GM23248 (cell line): ENCODE results near the gene NSF. TPM values are rescaled to one million over a fixed set of nuclear protein-coding genes. Genes with fewer than 3 reads are reported as not detected.

ENCODE experiments used
- DNase-seq: peaks from one replicate; pipeline ENCODE4 v3.0.0-alpha.2; 2015
- H2AFZ ChIP-seq: fragments of 200-600 bp; sonication (generic); 2 replicates; pipeline ENCODE4 v1.6.1; 2016; ENCODE audit warnings: antibody characterized with exemption
- H3F3A ChIP-seq: fragments of 200-600 bp; sonication (generic); 2 replicates; pipeline ENCODE4 v1.6.1; 2016; ENCODE audit warnings: mild to moderate bottlenecking, antibody characterized with exemption, mixed run types; ENCODE audit not compliant: insufficient read depth
- H3K27ac ChIP-seq: fragments of 200-600 bp; sonication (generic); 2 replicates; pipeline ENCODE4 v1.5.1; 2016; ENCODE audit warnings: mild to moderate bottlenecking
- H3K27me3 ChIP-seq: fragments of 200-600 bp; sonication (generic); replicated peaks from 2 replicates; pipeline ENCODE4 v1.6.1; 2016; ENCODE audit warnings: mild to moderate bottlenecking; ENCODE audit not compliant: insufficient read depth
- H3K36me3 ChIP-seq: fragments of 200-600 bp; sonication (generic); 2 replicates; pipeline ENCODE4 v1.6.1; 2016; ENCODE audit warnings: low read depth, mild to moderate bottlenecking
- H3K4me1 ChIP-seq: fragments of 200-600 bp; sonication (generic); 2 replicates; pipeline ENCODE4 v1.6.1; 2016; ENCODE audit warnings: mild to moderate bottlenecking; ENCODE audit not compliant: insufficient read depth
- H3K4me2 ChIP-seq: fragments of 200-600 bp; sonication (generic); one replicate; pipeline ENCODE4 v1.6.1; 2016; ENCODE audit warnings: mild to moderate bottlenecking; ENCODE audit not compliant: unreplicated experiment
- H3K4me3 ChIP-seq: fragments of 200-600 bp; sonication (generic); 2 replicates; pipeline ENCODE4 v1.5.1; 2016; ENCODE audit warnings: mild to moderate bottlenecking
- H3K79me2 ChIP-seq: fragments of 200-600 bp; sonication (generic); 2 replicates; pipeline ENCODE4 v1.6.1; 2016; ENCODE audit warnings: mild to moderate bottlenecking; ENCODE audit not compliant: insufficient read depth
- H3K9ac ChIP-seq: fragments of 200-600 bp; sonication (generic); 2 replicates; pipeline ENCODE4 v1.6.1; 2016; ENCODE audit warnings: mild to moderate bottlenecking
- H3K9me2 ChIP-seq: fragments of 200-600 bp; sonication (generic); 2 replicates; pipeline ENCODE4 v1.6.1; 2016; ENCODE audit warnings: mixed run types, mild to moderate bottlenecking, moderate library complexity; ENCODE audit not compliant: insufficient read depth
- H3K9me3 ChIP-seq: fragments of 200-600 bp; sonication (generic); one replicate; pipeline ENCODE4 v1.6.1; 2017; ENCODE audit warnings: low read depth
- H4K20me1 ChIP-seq: fragments of 200-600 bp; sonication (generic); 2 replicates; pipeline ENCODE4 v1.6.0; 2016; ENCODE audit not compliant: insufficient read depth
- EZH2 ChIP-seq: fragments of 200-600 bp; sonication (generic); IDR thresholded peaks from 2 replicates; pipeline ENCODE4 v1.6.1; 2018; ENCODE audit warnings: antibody characterized with exemption, mild to moderate bottlenecking; ENCODE audit not compliant: insufficient read depth, poor library complexity, severe bottlenecking
- EZH2phosphoT487 ChIP-seq: fragments of 200-600 bp; sonication (generic); IDR thresholded peaks from 2 replicates; pipeline ENCODE4 v1.6.1; 2018; ENCODE audit warnings: antibody characterized with exemption, moderate library complexity, mild to moderate bottlenecking, low read depth; ENCODE audit not compliant: insufficient read depth
- WGBS, 2 experiments: methylation state at CpG; one replicate each; pipeline ENCODE4 v1.1.6; 2015 to 2017; ENCODE audit warnings: low lambda C conversion rate in 2 of 2, low coverage in 1 of 2; ENCODE audit errors: missing lambda C conversion rate in 2 of 2; 5-methylcytosine and 5-hydroxymethylcytosine counted together
- in situ Hi-C: fragments of 300-500 bp; cut with MboI; formaldehyde crosslinking; loops from 2 replicates; pipeline ENCODE4 v1.15.0; 2020
- polyA plus RNA-seq: library from polyadenylated mRNA; unstranded; fragments of >200 nt; fragmentation: Nextera tagmentation; extraction: Ambion mirVana; gene quantifications from 2 replicates; pipeline ENCODE4 v1.2.1, GENCODE V29; 2016
- total RNA-seq: library from RNA; depleted of rRNA; stranded (reverse); fragments of >200 nt; shearing (Covaris generic); gene quantifications from 2 replicates; pipeline ENCODE4 v1.2.3, GENCODE V29; 2014

NSF gene
- total and polyA plus RNA-seq, 2 experiments from 2014 or later: 44.2 to 44.9 TPM

GRCh38 chr17:46782250-46782953 is 191.9 kb downstream of the NSF start:
- H3K79me2 ChIP-seq: no peaks in the 10 kb centered on the region
- in situ Hi-C loops: no loop called here
- no peak overlapping the region for H3K27ac ChIP-seq
- H3K4me1 ChIP-seq: no peaks in the 10 kb centered on the region
- H3K9me2 ChIP-seq: no peaks in the 10 kb centered on the region
- no peaks in the 10 kb centered on the region for H4K20me1 ChIP-seq
- H3K9ac ChIP-seq: no peak overlapping the region
- no peak overlapping the region for H2AFZ ChIP-seq
- H3K9me3 ChIP-seq: no peaks in the 10 kb centered on the region
- H3K27me3 ChIP-seq: no peaks in the 10 kb centered on the region
- WGBS, 2 experiments: 78 to 80% methylated on average over 9 of the region's 9 CpGs
- TF ChIP-seq EZH2phosphoT487: no peak
- no peak for TF ChIP-seq EZH2
- no peaks in the 10 kb centered on the region for H3K36me3 ChIP-seq
- peak; percentile 54 for DNase-seq
- H3F3A ChIP-seq: no peaks in the 10 kb centered on the region
- no peak overlapping the region for H3K4me2 ChIP-seq
- no peak overlapping the region for H3K4me3 ChIP-seq

- Histone ChIP-seq H3K9me2 (no peaks in the 10 kb centered on the region), H3K9me3 (no peaks in the 10 kb centered on the region), H3K4me2 (no peak overlapping the region), H3F3A (no peaks in the 10 kb centered on the region), H3K27ac (no peak overlapping the region), H3K4me3 (no peak overlapping the region), H3K36me3 (no peaks in the 10 kb centered on the region), H3K79me2 (no peaks in the 10 kb centered on the region), H4K20me1 (no peaks in the 10 kb centered on the region), H3K4me1 (no peaks in the 10 kb centered on the region), H3K9ac (no peak overlapping the region), H2AFZ (no peak overlapping the region), H3K27me3 (no peaks in the 10 kb centered on the region)
- in situ Hi-C loops: no loop called here
- 53 to 62% methylated on average over 7 of the region's 7 CpGs for WGBS, 2 experiments
- DNase-seq: no peak
- TF ChIP-seq EZH2 (no peak), EZH2phosphoT487 (no peak)
These were observed 192.6 kb downstream of the NSF start for GRCh38 chr17:46783031-46783593.

GRCh38 chr17:46785696-46786095 is 195.2 kb downstream of the NSF start:
- no peaks in the 10 kb centered on the region for H3K79me2 ChIP-seq
- H3K9me2 ChIP-seq: no peaks in the 10 kb centered on the region
- H3F3A ChIP-seq: no peaks in the 10 kb centered on the region
- no peaks in the 10 kb centered on the region for H4K20me1 ChIP-seq
- H3K9me3 ChIP-seq: no peaks in the 10 kb centered on the region
- H3K9ac ChIP-seq: no peak overlapping the region
- H3K27me3 ChIP-seq: no peaks in the 10 kb centered on the region
- no peak overlapping the region for H2AFZ ChIP-seq
- no peak overlapping the region for H3K4me2 ChIP-seq
- no peaks in the 10 kb centered on the region for H3K36me3 ChIP-seq
- WGBS, 2 experiments: 38 to 50% methylated on average over 5 to 7 of the region's 7 CpGs
- in situ Hi-C loops: no loop called here
- no peaks in the 10 kb centered on the region for H3K4me1 ChIP-seq
- no peak overlapping the region for H3K27ac ChIP-seq
- H3K4me3 ChIP-seq: no peak overlapping the region
- no peak for DNase-seq
- TF ChIP-seq EZH2phosphoT487 (no peak), EZH2 (no peak)

- TF ChIP-seq EZH2 (no peak), EZH2phosphoT487 (no peak)
- in situ Hi-C loops: no loop called here
These were observed 197.0 kb downstream of the NSF start for GRCh38 chr17:46787478-46787877.

More at GRCh38 chr17:46787478-46787877, 197.0 kb downstream of the NSF start:
- Histone ChIP-seq H3K9me3 (no peaks in the 10 kb centered on the region), H3K27me3 (peaks cover 2% of the 10 kb centered on the region; the same call in 1 of the 2 replicates), H3K4me2 (no peak overlapping the region), H3K4me3 (no peak overlapping the region), H3K9me2 (no peaks in the 10 kb centered on the region), H3K79me2 (no peaks in the 10 kb centered on the region), H3K4me1 (no peaks in the 10 kb centered on the region), H3K27ac (no peak overlapping the region), H3F3A (no peaks in the 10 kb centered on the region), H4K20me1 (no peaks in the 10 kb centered on the region), H2AFZ (no peak overlapping the region), H3K9ac (no peak overlapping the region), H3K36me3 (no peaks in the 10 kb centered on the region)
- 81 to 82% methylated on average over 13 of the region's 13 CpGs for WGBS, 2 experiments
- no peak for DNase-seq
